Esophagus squamous epithelium (tissue), 5 donors: ENCODE measurements around the gene ARHGEF17. TPM values are rescaled to one million over a fixed set of nuclear protein-coding genes. Genes with fewer than 3 reads are reported as not detected.

ENCODE experiments used
- DNase-seq: peaks from one replicate; lab custom pipeline; 2025; lab: John Stamatoyannopoulos, UW
- H3K27ac ChIP-seq, 4 donors: fragments of 200-600 bp; sonication (generic); one replicate each; pipeline ENCODE4 v1.5.1; 2016 to 2019; ENCODE audit warnings: mild to moderate bottlenecking in 1 of 4
- H3K27me3 ChIP-seq, 4 donors: fragments of 200-600 bp; sonication (generic); 1 replicate in 3 of 4; 2 replicates in 1 of 4; pipeline versions ENCODE4 v1.5.1 to v1.6.0; 2017 to 2021; ENCODE audit warnings: antibody characterized with exemption in 1 of 4
- H3K36me3 ChIP-seq, 3 donors: fragments of 200-600 bp; sonication (generic); one replicate each; pipeline ENCODE4 v1.5.1; 2016 to 2019
- H3K4me1 ChIP-seq, 3 donors: fragments of 200-600 bp; sonication (generic); one replicate each; pipeline ENCODE4 v1.5.1; 2017 to 2019
- H3K4me3 ChIP-seq, 4 donors: fragments of 200-600 bp; sonication (generic); 1 replicate in 3 of 4; 2 replicates in 1 of 4; pipeline ENCODE4 v1.5.1; 2016 to 2019; ENCODE audit warnings: mild to moderate bottlenecking in 2 of 4, moderate library complexity in 1 of 4
- H3K9me3 ChIP-seq, 3 donors: fragments of 200-600 bp; sonication (generic); one replicate each; pipeline ENCODE4 v1.5.1; 2016 to 2019
- CTCF ChIP-seq, 6 experiments: fragments of 450-650 bp in 4 of 6; fragments of 200-600 bp in 2 of 6; sonication (generic) in 2 of 6; IDR thresholded peaks; one replicate each; pipeline ENCODE4 v1.5.1; 2016 to 2019; ENCODE audit warnings: antibody characterized with exemption in 6 of 6, mild to moderate bottlenecking in 4 of 6, moderate library complexity in 4 of 6
- POLR2A ChIP-seq, 4 donors: fragments of 450-650 bp; IDR thresholded peaks; one replicate each; pipeline ENCODE4 v1.6.1; 2017; ENCODE audit warnings: antibody characterized with exemption in 4 of 4, mild to moderate bottlenecking in 4 of 4, moderate library complexity in 3 of 4
- WGBS, 2 donors: methylation state at CpG; one replicate each; pipeline ENCODE4 v1.1.5; 2018; 5-methylcytosine and 5-hydroxymethylcytosine counted together
- intact Hi-C: fragments of 100-400 bp; cut with DNase I; formaldehyde crosslinking; loops from one replicate; pipeline ENCODE4 v1.15.0; 2022
- total RNA-seq, 4 donors: library from RNA; depleted of rRNA; stranded (reverse); fragments of >200 nt; gene quantifications; one replicate each; pipeline ENCODE4 v1.1.0, GENCODE V29; 2016
- donor health status: DM: yes; HTN: yes; CAD: no.

Gene ARHGEF17
- total RNA-seq, 4 donors from 2014 or later, result 3.2 to 23.1 (median 5.4) TPM

DNA sequence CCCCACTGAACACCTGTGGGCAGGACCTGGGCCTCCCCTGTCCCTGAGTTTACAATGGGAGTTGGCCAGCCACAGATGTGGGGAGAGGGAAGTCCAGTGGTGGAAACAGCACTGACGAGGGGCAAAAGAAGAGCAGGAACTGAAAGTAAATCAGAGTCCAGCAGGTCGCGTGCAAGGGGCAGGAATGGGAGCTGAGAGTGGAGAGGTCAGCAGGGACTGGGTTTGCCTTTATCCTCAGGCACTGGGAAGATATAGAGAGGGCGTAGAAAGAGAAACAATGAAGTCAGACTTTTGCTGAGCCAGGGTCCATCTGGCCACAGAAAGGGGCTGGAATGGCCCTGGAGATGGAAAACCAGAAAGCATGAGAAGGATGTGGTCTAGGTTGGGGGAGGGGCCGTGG is 27.4 kb upstream of the ARHGEF17 start:
- intact Hi-C loops, result no loop called here
- peak overlapping the region in 2 of 4 donors; percentile 23 to 82 for H3K27ac ChIP-seq
- H3K27me3 ChIP-seq, result no peaks in the 10 kb centered on the region
- no peak for DNase-seq
- H3K36me3 ChIP-seq, result no peaks in the 10 kb centered on the region
- 72 to 85% methylated on average over 5 of the region's 5 CpGs for WGBS, 2 donors
- peaks cover 0 to 16% (median 12%) of the 10 kb centered on the region in 3 donors for H3K4me1 ChIP-seq
- H3K9me3 ChIP-seq, result no peaks in the 10 kb centered on the region
- no peak for TF ChIP-seq POLR2A (IDR thresholded peaks at IDR 0.05)
- no peak for TF ChIP-seq CTCF (IDR thresholded peaks at IDR 0.05)
- H3K4me3 ChIP-seq, result no peak overlapping the region

DNA sequence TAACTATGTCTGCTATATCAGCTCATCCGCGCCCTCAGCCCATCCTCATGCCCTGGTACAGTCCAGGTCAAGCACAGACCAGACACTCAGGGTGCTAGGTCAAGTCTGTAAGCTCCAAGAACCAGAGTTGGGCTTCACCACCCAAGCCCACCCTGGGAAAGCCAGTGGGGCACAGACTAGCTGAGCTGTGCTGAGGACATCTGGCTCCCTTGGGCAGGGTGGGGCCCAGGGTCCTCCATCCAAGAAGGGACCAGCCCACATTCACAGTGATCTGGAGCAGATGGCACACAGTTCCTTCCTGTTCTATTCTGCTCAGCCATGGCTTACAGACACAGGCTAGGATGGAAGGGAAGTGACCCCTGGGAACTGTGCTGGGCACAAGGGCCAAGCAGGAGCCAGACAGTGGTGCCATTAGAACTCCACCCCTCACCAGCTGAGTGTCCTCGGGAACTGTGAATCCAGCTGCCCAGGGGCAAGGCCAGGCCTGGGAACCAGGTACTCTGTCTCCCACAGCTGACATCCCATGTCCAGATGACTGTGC is 26.8 kb upstream of the ARHGEF17 start:
- no peak for DNase-seq
- Histone ChIP-seq H3K4me3 (no peak overlapping the region), H3K9me3 (no peaks in the 10 kb centered on the region), H3K27me3 (no peaks in the 10 kb centered on the region), H3K4me1 (peaks cover 0 to 15% (median 11%) of the 10 kb centered on the region in 3 donors), H3K36me3 (no peaks in the 10 kb centered on the region), H3K27ac (peak overlapping the region in 2 of 4 donors; percentile 23 to 82)
- 92% methylated on average over 2 of the region's 3 CpGs; no CpG with 5 or more reads in 1 of the 2 donors for WGBS, 2 donors
- intact Hi-C loops, result no loop called here
- no peak for TF ChIP-seq POLR2A (IDR thresholded peaks at IDR 0.05)

GRCh38 chr11:73281796-73282660 is 26.0 kb upstream of the ARHGEF17 start:
- 54 to 86% methylated on average over 2 of the region's 3 CpGs for WGBS, 2 donors
- H3K27me3 ChIP-seq, result no peaks in the 10 kb centered on the region
- H3K4me1 ChIP-seq, result peaks cover 0 to 15% (median 12%) of the 10 kb centered on the region in 3 donors
- no peak overlapping the region for H3K4me3 ChIP-seq
- no peak for DNase-seq
- peak overlapping the region in 1 of 4 donors; percentile 82 for H3K27ac ChIP-seq
- H3K36me3 ChIP-seq, result no peaks in the 10 kb centered on the region
- H3K9me3 ChIP-seq, result no peaks in the 10 kb centered on the region
- intact Hi-C loops, result no loop called here
- TF ChIP-seq POLR2A (IDR thresholded peaks at IDR 0.05) (no peak), CTCF (IDR thresholded peaks at IDR 0.05) (no peak)

- WGBS, 2 donors, result 60 to 79% methylated on average over 3 to 9 of the region's 10 CpGs
- Histone ChIP-seq H3K4me3 (no peak overlapping the region), H3K4me1 (peaks cover 5 to 25% (median 20%) of the 10 kb centered on the region in 3 donors), H3K9me3 (no peaks in the 10 kb centered on the region), H3K36me3 (no peaks in the 10 kb centered on the region), H3K27ac (peak overlapping the region in 1 of 4 donors; percentile 14), H3K27me3 (no peaks in the 10 kb centered on the region)
- intact Hi-C loops, result no loop called here
- no peak for TF ChIP-seq CTCF (IDR thresholded peaks at IDR 0.05)
- no peak for TF ChIP-seq POLR2A (IDR thresholded peaks at IDR 0.05)
- no peak for DNase-seq
Observed at GRCh38 chr11:73283276-73284000, 24.6 kb upstream of the ARHGEF17 start.

DNA sequence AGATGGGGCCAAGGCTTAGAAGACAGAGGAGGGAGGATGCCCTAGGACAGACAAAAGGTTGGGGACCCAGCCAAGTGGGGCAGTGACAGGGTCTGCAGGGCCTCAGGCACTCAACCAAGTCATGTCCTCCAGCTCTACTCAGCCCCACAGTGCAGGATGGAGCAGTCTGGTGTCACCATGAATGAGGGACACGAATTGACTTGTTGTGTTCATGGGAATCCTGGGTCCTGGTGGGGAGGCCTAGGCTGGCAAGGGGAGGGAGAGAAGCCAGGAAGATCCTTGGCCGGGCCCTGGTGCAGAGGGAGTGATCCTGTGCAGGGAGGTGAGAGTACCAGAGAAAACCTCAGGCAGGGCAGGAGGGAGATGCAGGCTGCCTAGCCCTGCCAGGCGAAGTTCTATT is 24.0 kb upstream of the ARHGEF17 start:
- Histone ChIP-seq H3K36me3 (no peaks in the 10 kb centered on the region), H3K4me3 (no peak overlapping the region), H3K4me1 (peaks cover 5 to 32% (median 27%) of the 10 kb centered on the region in 3 donors), H3K27me3 (no peaks in the 10 kb centered on the region), H3K27ac (no peak overlapping the region), H3K9me3 (no peaks in the 10 kb centered on the region)
- intact Hi-C loops, result no loop called here
- no peak for TF ChIP-seq CTCF (IDR thresholded peaks at IDR 0.05)
- no peak for TF ChIP-seq POLR2A (IDR thresholded peaks at IDR 0.05)
- no peak for DNase-seq
- 70 to 100% methylated on average over 1 to 3 of the region's 3 CpGs for WGBS, 2 donors
